Lower lobe of right lung (tissue), 2 donors: Measurements from ENCODE around the gene SPHK2. TPM values are rescaled to one million over a fixed set of nuclear protein-coding genes. Genes with fewer than 3 reads are reported as not detected.
"Not testable (repeated sequence)": the region's sequence is repeated elsewhere in the genome, so short reads cannot be mapped to it uniquely, and the experiment has no call there.

Experiments used
- ATAC-seq, 2 donors: fragments of 200-7000 bp; cut with Tn5 transposase; one replicate each; pipeline ENCODE4 v1.9.1; 2020 to 2022; ENCODE audit warnings: mild to moderate bottlenecking in 2 of 2, moderate library complexity in 2 of 2
- DNase-seq: peaks from one replicate; pipeline ENCODE4 v3.0.0-alpha.2; 2020
- H3K27ac ChIP-seq: fragments of 200-600 bp; one replicate; pipeline ENCODE4 v1.8.0; 2022
- H3K27me3 ChIP-seq: fragments of 200-600 bp; one replicate; pipeline ENCODE4 v1.8.0; 2022; ENCODE audit warnings: low read depth
- H3K36me3 ChIP-seq: fragments of 200-600 bp; one replicate; pipeline ENCODE4 v1.8.0; 2022; ENCODE audit warnings: mild to moderate bottlenecking
- H3K4me1 ChIP-seq: fragments of 200-600 bp; one replicate; pipeline ENCODE4 v1.8.0; 2022
- H3K4me3 ChIP-seq: fragments of 200-600 bp; one replicate; pipeline ENCODE4 v1.8.0; 2022; ENCODE audit warnings: mild to moderate bottlenecking
- H3K9me3 ChIP-seq: fragments of 200-600 bp; one replicate; pipeline ENCODE4 v1.8.0; 2022
- CTCF ChIP-seq: fragments of 200-600 bp; IDR thresholded peaks from one replicate; pipeline ENCODE4 v1.8.0; 2022; ENCODE audit warnings: antibody characterized with exemption, mild to moderate bottlenecking
- intact Hi-C: fragments of 100-400 bp; cut with DNase I; formaldehyde crosslinking; loops from one replicate; pipeline ENCODE4 v1.11.0; 2022
- total RNA-seq: library from RNA; stranded (reverse); fragmentation: NEBNext Ultra II Directional; extraction: Animal tissue kit (Norgen Biotek cat#: 25700); gene quantifications from one replicate; pipeline ENCODE4 v1.2.1, GENCODE V29; 2021
- donor health status: DM: no; HTN: yes; CAD: no; lungs with severe emphysema.

Gene SPHK2
- total RNA-seq, 1 donor from 2014 or later = 23.8 TPM

- intact Hi-C loops = no loop called here
- H3K9me3 ChIP-seq = no peaks in the 10 kb centered on the region
- no peaks in the 10 kb centered on the region for H3K36me3 ChIP-seq
- TF ChIP-seq CTCF = no peak
- ATAC-seq (no peak), DNase-seq (no peak)
- no peaks in the 10 kb centered on the region for H3K27me3 ChIP-seq
- no peak overlapping the region for H3K4me3 ChIP-seq
- H3K27ac ChIP-seq = no peak overlapping the region
- H3K4me1 ChIP-seq = peaks cover 9% of the 10 kb centered on the region
Measured at GRCh38 chr19:48676487-48676886, 57.2 kb downstream of the SPHK2 start.

- TF ChIP-seq CTCF = no peak
- Histone ChIP-seq H3K27ac (no peak overlapping the region), H3K27me3 (no peaks in the 10 kb centered on the region)
Measured at GRCh38 chr19:48676887-48677286, 57.6 kb downstream of the SPHK2 start.

GRCh38 chr19:48678201-48678600 lies 58.9 kb downstream of the SPHK2 start:
- H3K27me3 ChIP-seq = no peaks in the 10 kb centered on the region
- no peak for DNase-seq
- no peaks in the 10 kb centered on the region for H3K9me3 ChIP-seq
- no peak for ATAC-seq
- H3K27ac ChIP-seq = no peak overlapping the region
- intact Hi-C loops = no loop called here
- H3K4me3 ChIP-seq = no peak overlapping the region
- TF ChIP-seq CTCF = no peak
- peaks cover 9% of the 10 kb centered on the region for H3K4me1 ChIP-seq
- H3K36me3 ChIP-seq = no peaks in the 10 kb centered on the region

More at GRCh38 chr19:48676887-48677286, 57.6 kb downstream of the SPHK2 start:
- no peaks in the 10 kb centered on the region for H3K36me3 ChIP-seq
- no peaks in the 10 kb centered on the region for H3K9me3 ChIP-seq
- peaks cover 9% of the 10 kb centered on the region for H3K4me1 ChIP-seq
- H3K4me3 ChIP-seq = no peak overlapping the region
- intact Hi-C loops = no loop called here
- DNase-seq = no peak
- no peak for ATAC-seq

- H3K27me3 ChIP-seq, DNase-seq, H3K4me3 ChIP-seq, H3K9me3 ChIP-seq, H3K36me3 ChIP-seq, ATAC-seq, H3K27ac ChIP-seq, H3K4me1 ChIP-seq, intact Hi-C loops: not testable (repeated sequence)
Measured at GRCh38 chr19:48680006-48680405, 60.7 kb downstream of the SPHK2 start.

Other genes with a start within 250 kb of the SPHK2 start
- gene KDELR1, start 228.0 kb upstream of the SPHK2 start, total RNA-seq = 137 TPM
- gene GRIN2D, start 225.8 kb upstream of the SPHK2 start, total RNA-seq = 0.95 TPM
- 25.8 TPM for gene GRWD1, start 173.5 kb upstream of the SPHK2 start, total RNA-seq
- 0.71 TPM for gene KCNJ14, start 163.9 kb upstream of the SPHK2 start, total RNA-seq
- 75.2 TPM for gene CYTH2, start 150.1 kb upstream of the SPHK2 start, total RNA-seq
- 7.1 TPM for gene LMTK3, start 107.7 kb upstream of the SPHK2 start, total RNA-seq
- 14.4 TPM for gene SULT2B1, start 67.3 kb upstream of the SPHK2 start, total RNA-seq
- not detected for gene SPACA4, start 12.8 kb upstream of the SPHK2 start, total RNA-seq
- gene FAM83E, start 4.4 kb upstream of the SPHK2 start, total RNA-seq = 34.1 TPM
- gene RPL18, start 328 bp upstream of the SPHK2 start, total RNA-seq = 997 TPM
- 17.7 TPM for gene DBP, start 17.9 kb downstream of the SPHK2 start, total RNA-seq
- 7.8 TPM for gene CA11, start 26.7 kb downstream of the SPHK2 start, total RNA-seq
- 0.24 TPM for gene NTN5, start 53.5 kb downstream of the SPHK2 start, total RNA-seq
- 1.2 TPM for gene FUT2, start 76.5 kb downstream of the SPHK2 start, total RNA-seq
- gene MAMSTR, start 100.2 kb downstream of the SPHK2 start, total RNA-seq = 1.5 TPM
- gene RASIP1, start 121.1 kb downstream of the SPHK2 start, total RNA-seq = 33.4 TPM
- gene IZUMO1, start 127.4 kb downstream of the SPHK2 start, total RNA-seq = 2.9 TPM
- gene FUT1, start 133.1 kb downstream of the SPHK2 start, total RNA-seq = 13.2 TPM
- not detected for gene FGF21, start 136.0 kb downstream of the SPHK2 start, total RNA-seq
- 60.7 TPM for gene BCAT2, start 191.5 kb downstream of the SPHK2 start, total RNA-seq
- gene HSD17B14, start 217.0 kb downstream of the SPHK2 start, total RNA-seq = 22.7 TPM
- 21.2 TPM for gene PLEKHA4, start 249.1 kb downstream of the SPHK2 start, total RNA-seq